ENCODE measurements around the gene APBB3. TPM values are rescaled to one million over a fixed set of nuclear protein-coding genes. Genes with fewer than 3 reads are reported as not detected.

APBB3 gene
- total RNA-seq, 1 experiment from 2014 or later = 11.4 TPM

DNA sequence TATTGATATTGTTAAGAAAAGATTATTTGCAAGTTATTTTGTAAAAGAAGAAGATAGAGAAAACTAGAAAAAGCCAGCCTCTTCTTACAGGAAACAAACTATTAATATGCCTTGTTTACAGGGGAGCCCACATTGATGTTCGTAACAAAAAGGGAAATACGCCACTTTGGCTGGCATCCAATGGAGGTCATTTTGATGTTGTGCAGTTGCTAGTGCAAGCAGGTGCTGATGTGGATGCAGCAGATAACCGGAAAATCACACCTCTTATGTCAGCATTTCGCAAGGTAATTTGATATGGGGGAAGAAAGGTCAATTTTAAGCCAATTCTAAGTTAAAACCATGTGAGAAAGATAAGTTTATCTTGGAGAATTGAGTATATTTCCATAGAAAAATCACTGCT is 54.5 kb downstream of the APBB3 start:
- CTCF ChIA-PET = no interaction called here
- no peak overlapping the region for H2AFZ ChIP-seq (ENCODE audit: low read length)
- no peaks in the 10 kb centered on the region for H3K79me2 ChIP-seq (ENCODE audit: low read length)
- H3K4me2 ChIP-seq (ENCODE audit: low read length) = no peak overlapping the region
- no peaks in the 10 kb centered on the region for H3F3A ChIP-seq (ENCODE audit: low read length, unreplicated experiment)
- H3K27ac ChIP-seq (ENCODE audit: low read length) = no peak overlapping the region
- no peaks in the 10 kb centered on the region for H3K4me1 ChIP-seq (ENCODE audit: insufficient read depth, low read length)
- no peaks in the 10 kb centered on the region for H4K20me1 ChIP-seq (ENCODE audit: low read length)
- no peaks in the 10 kb centered on the region for H3K9me3 ChIP-seq (ENCODE audit: low read length)
- H3K36me3 ChIP-seq (ENCODE audit: low read depth, low read length) = peaks cover 58% of the 10 kb centered on the region
- H3K27me3 ChIP-seq (ENCODE audit: low read length) = no peaks in the 10 kb centered on the region
- no TSS peak for BruUV-seq (replicated peaks)
- TF ChIP-seq, protein P1, sequence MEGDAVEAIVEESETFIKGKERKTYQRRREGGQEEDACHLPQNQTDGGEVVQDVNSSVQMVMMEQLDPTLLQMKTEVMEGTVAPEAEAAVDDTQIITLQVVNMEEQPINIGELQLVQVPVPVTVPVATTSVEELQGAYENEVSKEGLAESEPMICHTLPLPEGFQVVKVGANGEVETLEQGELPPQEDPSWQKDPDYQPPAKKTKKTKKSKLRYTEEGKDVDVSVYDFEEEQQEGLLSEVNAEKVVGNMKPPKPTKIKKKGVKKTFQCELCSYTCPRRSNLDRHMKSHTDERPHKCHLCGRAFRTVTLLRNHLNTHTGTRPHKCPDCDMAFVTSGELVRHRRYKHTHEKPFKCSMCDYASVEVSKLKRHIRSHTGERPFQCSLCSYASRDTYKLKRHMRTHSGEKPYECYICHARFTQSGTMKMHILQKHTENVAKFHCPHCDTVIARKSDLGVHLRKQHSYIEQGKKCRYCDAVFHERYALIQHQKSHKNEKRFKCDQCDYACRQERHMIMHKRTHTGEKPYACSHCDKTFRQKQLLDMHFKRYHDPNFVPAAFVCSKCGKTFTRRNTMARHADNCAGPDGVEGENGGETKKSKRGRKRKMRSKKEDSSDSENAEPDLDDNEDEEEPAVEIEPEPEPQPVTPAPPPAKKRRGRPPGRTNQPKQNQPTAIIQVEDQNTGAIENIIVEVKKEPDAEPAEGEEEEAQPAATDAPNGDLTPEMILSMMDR (conservative IDR thresholded peaks at IDR 0.05; ENCODE audit: low read depth, low read length) = no peak
- TF ChIP-seq EZH2phosphoT487 (IDR thresholded peaks at IDR 0.05; ENCODE audit: borderline replicate concordance, low read length) (no peak), EZH2 (IDR thresholded peaks at IDR 0.05; ENCODE audit: low read length, unreplicated experiment) (no peak)
- ATAC-seq (no peak), DNase-seq (no peak)
- intact Hi-C loops (cut with micrococcal nuclease) = no loop called here
- no peak overlapping the region for H3K4me3 ChIP-seq (ENCODE audit: low read length)
- POLR2A ChIA-PET (ENCODE audit: unreplicated experiment) = no interaction called here
- no peak overlapping the region for H3K9ac ChIP-seq (ENCODE audit: low read length)
- no peaks in the 10 kb centered on the region for H3K9me2 ChIP-seq (replicated peaks; ENCODE audit: low read length)

Small RNA genes within 50 kb of the gene (microRNA-seq; reads per million reads assigned to microRNA genes)
- not detected for gene MIR6831 (ENCODE audit: unreplicated experiment)

Other genes with a start within 250 kb of the APBB3 start
- gene HBEGF, start 218.0 kb downstream of the APBB3 start, total RNA-seq (2014; rRNA removed) = 82.6 and 85.9 TPM in 2 replicates
- gene SLC4A9, start 204.4 kb downstream of the APBB3 start, total RNA-seq (2014; rRNA removed) = 0.29 TPM in 1 of 2 replicates, not detected in the other
- gene ANKHD1, start 162.8 kb downstream of the APBB3 start, total RNA-seq (2014; rRNA removed) = 64.6 and 81.1 TPM in 2 replicates
- not detected in 2 replicates for gene EIF4EBP3, start 16.9 kb downstream of the APBB3 start, total RNA-seq (2014; rRNA removed)
- gene SRA1, start 7.1 kb downstream of the APBB3 start, total RNA-seq (2014; rRNA removed) = 48.6 and 55.8 TPM in 2 replicates
- gene SLC35A4, start 230 bp upstream of the APBB3 start, total RNA-seq (2014; rRNA removed) = 25.0 and 29.1 TPM in 2 replicates
- not detected in 2 replicates for gene CD14, start 68.6 kb upstream of the APBB3 start, total RNA-seq (2014; rRNA removed)
- gene TMCO6, start 74.9 kb upstream of the APBB3 start, total RNA-seq (2014; rRNA removed) = 12.7 and 16.5 TPM in 2 replicates
- 84.5 and 108 TPM in 2 replicates for gene NDUFA2, start 83.0 kb upstream of the APBB3 start, total RNA-seq (2014; rRNA removed)
- 87.5 and 117 TPM in 2 replicates for gene IK, start 83.2 kb upstream of the APBB3 start, total RNA-seq (2014; rRNA removed)
- 21.2 and 27.2 TPM in 2 replicates for gene WDR55, start 100.3 kb upstream of the APBB3 start, total RNA-seq (2014; rRNA removed)
- 0.75 and 1.1 TPM in 2 replicates for gene DND1, start 109.0 kb upstream of the APBB3 start, total RNA-seq (2014; rRNA removed)
- gene HARS1, start 126.8 kb upstream of the APBB3 start, total RNA-seq (2014; rRNA removed) = 76.1 and 87.1 TPM in 2 replicates
- gene HARS2, start 126.9 kb upstream of the APBB3 start, total RNA-seq (2014; rRNA removed) = 23.3 and 29.7 TPM in 2 replicates
- 28.2 and 36.8 TPM in 2 replicates for gene ZMAT2, start 135.8 kb upstream of the APBB3 start, total RNA-seq (2014; rRNA removed)
- gene PCDHA1, start 221.5 kb upstream of the APBB3 start, total RNA-seq (2014; rRNA removed) = not detected in 2 replicates
- gene PCDHA2, start 230.3 kb upstream of the APBB3 start, total RNA-seq (2014; rRNA removed) = not detected in 2 replicates
- gene PCDHA3, start 236.5 kb upstream of the APBB3 start, total RNA-seq (2014; rRNA removed) = not detected in 2 replicates
- gene PCDHA4, start 242.5 kb upstream of the APBB3 start, total RNA-seq (2014; rRNA removed) = 1.5 and 1.6 TPM in 2 replicates